Fibroblast of pulmonary artery (primary cell): ENCODE measurements around the gene CCND1.

Experiments
- DNase-seq: peaks from one replicate; pipeline ENCODE4 v3.0.0-alpha.2; 2010; ENCODE audit warnings: low read depth
- H3K4me3 ChIP-seq: replicated peaks from 2 replicates; pipeline ENCODE4 v1.5.1; 2011; ENCODE audit warnings: low read depth, mild to moderate bottlenecking, control low read depth, low read length, moderate library complexity
- TF ChIP-seq, protein P1 (sequence below): IDR thresholded peaks from 2 replicates; pipeline ENCODE4 v1.5.1; 2011; ENCODE audit warnings: mild to moderate bottlenecking, control low read depth, low read length, inconsistent platforms; ENCODE audit errors: missing control alignments

CCND1 gene

GRCh38 chr11:69698362-69698761 is 57.4 kb downstream of the CCND1 start:
- TF ChIP-seq, protein P1, sequence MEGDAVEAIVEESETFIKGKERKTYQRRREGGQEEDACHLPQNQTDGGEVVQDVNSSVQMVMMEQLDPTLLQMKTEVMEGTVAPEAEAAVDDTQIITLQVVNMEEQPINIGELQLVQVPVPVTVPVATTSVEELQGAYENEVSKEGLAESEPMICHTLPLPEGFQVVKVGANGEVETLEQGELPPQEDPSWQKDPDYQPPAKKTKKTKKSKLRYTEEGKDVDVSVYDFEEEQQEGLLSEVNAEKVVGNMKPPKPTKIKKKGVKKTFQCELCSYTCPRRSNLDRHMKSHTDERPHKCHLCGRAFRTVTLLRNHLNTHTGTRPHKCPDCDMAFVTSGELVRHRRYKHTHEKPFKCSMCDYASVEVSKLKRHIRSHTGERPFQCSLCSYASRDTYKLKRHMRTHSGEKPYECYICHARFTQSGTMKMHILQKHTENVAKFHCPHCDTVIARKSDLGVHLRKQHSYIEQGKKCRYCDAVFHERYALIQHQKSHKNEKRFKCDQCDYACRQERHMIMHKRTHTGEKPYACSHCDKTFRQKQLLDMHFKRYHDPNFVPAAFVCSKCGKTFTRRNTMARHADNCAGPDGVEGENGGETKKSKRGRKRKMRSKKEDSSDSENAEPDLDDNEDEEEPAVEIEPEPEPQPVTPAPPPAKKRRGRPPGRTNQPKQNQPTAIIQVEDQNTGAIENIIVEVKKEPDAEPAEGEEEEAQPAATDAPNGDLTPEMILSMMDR: no peak
- H3K4me3 ChIP-seq: no peak overlapping the region
- no peak for DNase-seq

- H3K4me3 ChIP-seq: no peak overlapping the region
- DNase-seq: no peak
- TF ChIP-seq, protein P1: no peak
Measured at GRCh38 chr11:69699213-69699612, 58.3 kb downstream of the CCND1 start.

DNA sequence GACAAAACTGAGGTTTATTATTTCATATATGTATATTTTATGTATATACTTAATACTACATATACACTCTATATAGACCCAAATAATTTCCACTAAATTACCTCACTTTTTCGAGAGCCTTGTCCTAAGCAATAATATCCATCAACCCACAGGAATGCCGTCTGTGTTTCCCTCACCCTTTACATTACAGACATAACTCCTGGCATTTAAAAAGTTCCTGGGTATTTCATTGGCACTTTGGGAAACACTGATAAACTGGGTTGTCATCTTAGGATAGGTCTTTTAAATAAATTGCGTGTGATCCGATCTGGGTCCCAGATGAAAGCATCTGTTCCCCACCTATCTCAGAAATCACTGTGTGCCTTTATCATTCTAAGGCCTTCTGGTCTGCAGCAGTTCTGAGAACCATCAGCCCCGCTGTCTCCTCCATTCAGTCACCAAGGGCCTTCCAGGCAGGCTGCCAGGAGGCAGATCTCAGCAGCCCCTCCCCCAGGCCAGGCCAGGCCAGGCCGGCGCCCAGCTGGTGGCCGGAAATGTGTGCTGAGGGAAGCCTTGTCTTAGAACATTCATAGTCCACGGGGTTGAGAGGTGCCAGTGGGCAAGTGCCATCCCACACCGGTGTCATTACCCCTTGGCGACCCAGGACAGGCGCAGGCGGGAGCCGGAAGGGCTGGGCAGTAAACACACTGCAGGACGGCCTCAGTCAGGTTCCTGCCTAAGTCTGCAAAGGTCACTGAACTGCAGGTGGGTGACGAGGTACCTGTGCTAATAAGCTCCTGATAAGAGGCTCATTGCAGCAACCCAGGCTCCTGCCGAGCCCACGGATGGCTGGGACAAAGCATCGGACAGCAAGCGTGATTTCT is 59.6 kb downstream of the CCND1 start:
- no peak overlapping the region for H3K4me3 ChIP-seq
- TF ChIP-seq, protein P1: no peak
- peak; percentile 72 for DNase-seq

DNA sequence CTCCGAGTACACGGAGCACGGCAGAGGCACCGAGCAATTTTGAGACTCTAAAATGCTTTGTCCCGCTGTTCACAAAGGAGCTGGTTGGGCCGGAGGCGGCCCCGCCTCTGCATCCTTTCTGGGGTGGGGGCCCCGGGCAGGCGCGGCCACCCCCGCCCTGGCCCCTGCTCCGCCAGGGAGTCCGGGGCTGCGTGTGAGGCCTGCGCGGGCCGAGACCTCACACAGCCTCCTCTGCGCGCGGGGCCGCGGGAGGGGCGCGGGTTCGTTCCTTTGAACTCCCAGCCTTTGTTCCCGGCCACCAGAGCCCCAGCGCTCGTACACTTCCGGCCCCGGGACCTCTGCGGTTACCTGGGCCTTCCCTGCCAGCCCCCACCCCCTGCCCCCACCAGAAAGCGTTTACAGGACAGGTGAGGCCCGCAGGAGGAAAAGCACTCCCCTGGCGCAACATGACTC is 61.3 kb downstream of the CCND1 start:
- DNase-seq: no peak
- TF ChIP-seq, protein P1: no peak
- no peak overlapping the region for H3K4me3 ChIP-seq

- TF ChIP-seq, protein P1: no peak
- no peak overlapping the region for H3K4me3 ChIP-seq
- DNase-seq: no peak
Measured at GRCh38 chr11:69702769-69703452, 62.0 kb downstream of the CCND1 start.

DNA sequence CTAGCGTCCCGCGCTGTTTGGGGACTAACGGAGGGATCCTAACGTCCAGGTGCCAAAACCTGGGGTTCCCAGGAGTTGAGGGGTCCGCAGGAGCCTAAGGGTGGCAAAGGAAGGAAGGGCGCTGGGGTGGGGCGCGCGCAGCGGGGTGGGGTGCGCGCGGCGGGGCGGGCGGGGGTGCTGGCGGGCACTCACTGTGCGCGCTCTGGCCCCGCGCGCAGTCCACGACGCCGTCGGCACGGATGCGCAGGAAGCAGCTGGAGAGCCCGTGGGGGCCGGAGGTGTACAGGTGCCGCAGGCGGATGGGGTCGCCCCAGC is 62.5 kb downstream of the CCND1 start:
- H3K4me3 ChIP-seq: no peak overlapping the region
- DNase-seq: no peak
- TF ChIP-seq, protein P1: no peak
